GM19025 (cell line): ENCODE data around the gene PADI2.

Experiments
- ATAC-seq: cut with Tn5 transposase; IDR thresholded peaks from one replicate; pipeline ENCODE4 v1.9.1; 2021; ENCODE audit warnings: mild to moderate bottlenecking, low read depth, moderate library complexity; ENCODE audit not compliant: unreplicated experiment

The PADI2 gene

DNA sequence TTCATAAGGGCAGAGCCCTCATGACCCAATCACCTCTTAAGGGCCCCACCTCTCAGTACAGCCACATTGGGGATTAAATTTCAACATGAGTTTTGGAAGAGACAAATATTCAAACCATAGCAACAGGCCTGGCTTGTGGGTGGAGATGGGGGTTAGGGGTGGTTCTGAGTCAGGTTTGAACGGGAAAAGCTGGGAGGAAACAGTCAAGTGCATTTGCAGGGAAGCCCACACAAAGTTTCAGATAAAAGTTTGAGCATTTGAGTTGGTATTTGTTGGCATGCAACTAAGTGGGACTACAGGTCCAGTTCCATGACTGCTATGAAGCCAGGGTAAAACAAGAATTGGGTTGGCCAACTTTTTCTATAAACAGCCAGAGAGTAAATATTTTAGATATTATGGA lies 21.0 kb upstream of the PADI2 start:
- ATAC-seq, result no peak

DNA sequence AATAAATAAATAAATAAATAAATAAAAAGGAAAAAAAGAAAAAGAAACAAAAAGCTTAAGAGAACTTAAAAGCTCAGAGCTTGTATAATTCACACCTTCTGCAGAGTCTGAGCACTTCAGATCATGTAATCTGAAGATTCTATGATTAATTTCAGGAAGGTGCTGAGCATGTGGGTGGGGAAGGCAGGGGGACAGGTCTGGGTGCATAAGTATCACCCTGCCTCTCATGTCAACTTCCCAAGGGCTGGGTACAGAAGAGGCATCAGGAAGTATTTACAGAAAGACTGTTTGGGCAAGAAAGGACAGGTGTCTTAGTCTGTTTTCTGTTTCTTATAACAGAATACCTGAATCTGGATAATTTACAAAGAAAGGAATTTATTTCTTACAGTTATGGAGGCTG lies 20.4 kb upstream of the PADI2 start:
- no peak for ATAC-seq

DNA sequence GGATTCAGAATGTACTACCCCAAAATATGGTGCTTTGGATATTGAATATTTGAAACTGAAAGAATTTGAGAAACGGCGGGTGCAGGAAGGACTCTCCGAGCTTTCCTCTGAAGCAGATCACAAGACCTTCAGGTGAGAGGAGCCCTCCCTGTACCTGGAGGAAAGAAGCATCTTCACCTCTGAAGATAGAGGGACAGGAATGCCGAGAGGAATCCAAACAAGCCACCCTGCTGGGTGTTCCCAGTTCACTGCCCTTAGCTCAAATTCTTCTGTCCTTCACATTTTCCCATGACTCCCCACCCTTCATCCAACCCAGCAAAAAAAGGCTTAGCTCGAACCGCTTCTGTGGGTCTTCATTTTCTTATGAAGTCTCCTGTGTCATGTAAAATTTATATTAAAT lies 18.2 kb upstream of the PADI2 start:
- no peak for ATAC-seq

DNA sequence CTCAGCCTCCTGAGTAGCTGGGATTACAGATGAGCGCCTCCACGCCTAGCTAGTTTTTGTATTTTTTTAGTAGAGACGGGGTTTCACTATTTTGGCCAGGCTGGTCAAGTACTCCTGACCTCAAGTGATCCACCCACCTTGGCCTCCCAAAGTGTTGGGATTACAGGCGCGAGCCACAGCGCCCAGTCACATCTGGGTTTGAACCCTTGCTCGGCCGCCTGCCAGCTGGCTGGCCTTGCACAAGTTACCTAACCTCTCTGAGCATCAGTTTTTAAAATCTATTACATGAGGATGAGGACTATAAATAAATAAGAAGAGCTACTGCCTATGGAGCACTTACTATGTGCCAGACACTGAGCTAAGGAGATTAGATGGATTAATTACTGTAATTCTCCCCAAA lies 17.7 kb upstream of the PADI2 start:
- ATAC-seq, result no peak

DNA sequence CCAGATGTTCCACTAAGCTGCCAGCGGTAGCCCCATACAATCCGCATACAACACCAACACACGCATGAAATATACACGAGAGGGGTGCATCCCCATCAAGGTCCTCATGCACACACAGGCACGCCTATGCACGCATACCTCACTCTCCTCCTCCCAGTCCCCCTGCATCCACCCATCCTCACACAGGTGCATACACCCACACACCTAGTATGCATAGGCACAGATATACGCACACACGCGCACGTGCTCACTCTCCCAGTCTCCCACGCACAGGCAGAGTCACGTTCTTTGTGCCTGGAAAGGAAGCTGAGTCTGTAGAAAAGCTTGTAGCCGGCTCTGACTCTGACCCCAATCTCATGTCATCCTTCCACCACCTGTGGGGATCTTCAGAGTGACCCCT lies 16.9 kb upstream of the PADI2 start:
- ATAC-seq, result no peak

DNA sequence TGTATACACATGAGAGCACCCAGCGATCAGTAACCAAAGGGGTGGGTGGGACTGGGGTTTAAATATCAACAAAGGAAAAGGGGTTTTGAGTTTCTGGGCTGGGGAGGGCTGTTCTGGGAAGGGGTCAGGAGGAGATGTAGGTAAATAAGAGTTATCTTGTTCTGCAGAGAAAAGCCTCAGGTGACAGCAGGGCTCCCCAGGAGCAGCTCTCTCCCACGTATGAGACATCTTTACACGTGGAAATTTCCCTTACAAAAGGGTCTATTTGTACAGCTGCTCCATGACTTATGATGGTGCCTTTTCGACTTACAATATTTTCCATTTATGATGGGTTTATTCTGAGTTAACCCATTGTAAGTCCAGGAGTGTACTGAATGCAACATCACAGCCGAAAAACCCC lies 16.3 kb upstream of the PADI2 start:
- ATAC-seq, result no peak

DNA sequence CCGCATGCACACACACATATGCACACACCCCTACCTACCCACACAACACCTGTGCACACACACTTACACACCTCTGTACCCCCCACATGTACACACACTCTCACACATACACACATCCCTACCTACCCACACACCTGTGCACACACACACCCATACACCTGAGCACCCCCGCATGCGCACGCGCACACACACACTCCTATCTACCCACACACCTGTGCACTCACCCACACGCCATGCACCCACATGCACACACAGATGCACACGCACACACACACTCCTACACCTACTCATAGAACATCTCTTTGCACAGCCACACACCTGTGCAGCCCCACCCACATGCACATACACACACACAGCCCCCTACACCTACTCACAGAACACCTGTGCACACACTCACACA lies 15.5 kb upstream of the PADI2 start:
- ATAC-seq, result no peak

DNA sequence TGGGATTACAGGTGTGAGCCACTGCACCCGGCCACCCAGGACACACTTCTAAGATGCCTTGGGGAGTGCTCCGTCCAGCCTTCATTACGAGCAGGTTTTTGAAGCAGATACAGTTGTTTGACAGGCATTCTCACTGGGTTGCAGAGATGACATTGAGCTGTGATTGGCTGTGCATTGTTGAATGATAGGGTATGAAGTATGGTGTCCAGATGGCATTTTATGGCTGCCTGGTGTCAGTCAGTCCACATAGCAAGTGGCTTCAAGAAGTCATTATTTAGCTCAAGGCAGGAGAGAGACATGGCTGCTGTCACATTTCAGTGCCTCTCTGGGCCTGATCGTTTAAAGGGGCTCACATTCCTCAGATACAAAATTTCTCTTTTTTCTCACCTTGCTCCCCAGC lies 14.8 kb upstream of the PADI2 start:
- ATAC-seq, result no peak

DNA sequence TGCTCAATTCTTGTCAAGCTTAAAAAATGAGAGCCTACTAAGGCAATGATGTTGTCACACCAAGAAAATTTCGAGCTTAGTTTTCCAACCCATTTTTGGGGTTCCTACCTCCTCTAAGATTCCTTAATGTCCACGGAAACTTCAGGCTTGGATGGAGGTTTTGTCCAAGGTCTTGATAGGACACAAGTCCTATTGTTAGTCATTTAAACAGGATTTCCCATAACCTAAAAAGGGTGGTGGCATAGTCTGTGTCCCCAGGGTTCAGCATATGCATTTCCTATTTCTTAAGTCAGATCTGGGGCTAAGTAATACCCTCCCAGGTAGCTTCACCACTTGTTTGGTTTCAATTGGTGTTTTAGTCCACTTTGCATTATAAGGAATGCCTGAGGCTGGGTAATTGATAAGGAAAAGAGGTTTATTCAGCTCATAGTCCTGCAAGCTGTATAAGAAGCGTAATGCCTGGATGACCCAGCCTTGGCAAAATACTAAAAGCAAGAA lies 10.9 kb upstream of the PADI2 start:
- no peak for ATAC-seq

DNA sequence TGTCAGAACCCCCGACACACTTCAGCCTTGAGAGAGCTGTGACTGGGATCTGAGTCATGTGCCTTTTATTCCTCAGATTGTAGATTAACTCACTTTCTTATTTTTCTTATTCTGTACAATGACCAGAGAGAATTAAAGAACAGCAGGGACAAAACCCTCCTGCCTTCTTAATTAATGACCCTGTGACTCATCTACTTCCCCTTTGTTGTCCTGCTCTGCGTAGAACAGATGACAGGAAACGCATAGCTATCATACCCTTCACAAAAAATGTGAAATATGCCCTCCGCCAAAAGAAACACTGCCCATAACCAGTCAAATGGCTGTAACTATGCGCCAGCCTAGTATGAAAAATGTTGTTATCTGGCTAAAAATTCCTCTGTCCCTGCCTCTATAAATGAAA lies 9.1 kb upstream of the PADI2 start:
- no peak for ATAC-seq

DNA sequence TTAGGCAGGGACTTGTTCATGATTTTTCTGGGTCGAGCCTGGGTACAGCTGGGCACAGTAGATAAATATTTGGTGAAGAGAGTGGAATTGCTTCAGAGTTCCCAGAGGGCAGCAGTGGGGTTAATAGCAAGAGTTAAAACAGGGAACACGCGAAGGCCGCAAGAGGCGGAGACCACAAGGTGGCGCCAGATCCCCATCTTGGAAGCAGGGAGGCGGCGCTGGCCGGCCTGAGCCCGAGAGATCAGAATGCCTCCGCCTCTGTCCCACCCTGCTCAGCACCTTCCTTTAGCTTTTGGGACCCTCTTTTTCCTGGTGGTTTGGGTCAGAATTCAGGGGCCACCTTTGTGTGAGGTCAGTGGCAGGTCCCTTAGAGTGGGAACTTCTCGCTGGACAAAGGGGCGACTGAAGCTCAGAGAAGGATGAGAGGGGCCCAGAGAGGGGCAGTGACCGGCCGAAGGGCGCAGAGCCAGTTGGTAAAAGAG lies 6.5 kb upstream of the PADI2 start:
- ATAC-seq, result no peak

DNA sequence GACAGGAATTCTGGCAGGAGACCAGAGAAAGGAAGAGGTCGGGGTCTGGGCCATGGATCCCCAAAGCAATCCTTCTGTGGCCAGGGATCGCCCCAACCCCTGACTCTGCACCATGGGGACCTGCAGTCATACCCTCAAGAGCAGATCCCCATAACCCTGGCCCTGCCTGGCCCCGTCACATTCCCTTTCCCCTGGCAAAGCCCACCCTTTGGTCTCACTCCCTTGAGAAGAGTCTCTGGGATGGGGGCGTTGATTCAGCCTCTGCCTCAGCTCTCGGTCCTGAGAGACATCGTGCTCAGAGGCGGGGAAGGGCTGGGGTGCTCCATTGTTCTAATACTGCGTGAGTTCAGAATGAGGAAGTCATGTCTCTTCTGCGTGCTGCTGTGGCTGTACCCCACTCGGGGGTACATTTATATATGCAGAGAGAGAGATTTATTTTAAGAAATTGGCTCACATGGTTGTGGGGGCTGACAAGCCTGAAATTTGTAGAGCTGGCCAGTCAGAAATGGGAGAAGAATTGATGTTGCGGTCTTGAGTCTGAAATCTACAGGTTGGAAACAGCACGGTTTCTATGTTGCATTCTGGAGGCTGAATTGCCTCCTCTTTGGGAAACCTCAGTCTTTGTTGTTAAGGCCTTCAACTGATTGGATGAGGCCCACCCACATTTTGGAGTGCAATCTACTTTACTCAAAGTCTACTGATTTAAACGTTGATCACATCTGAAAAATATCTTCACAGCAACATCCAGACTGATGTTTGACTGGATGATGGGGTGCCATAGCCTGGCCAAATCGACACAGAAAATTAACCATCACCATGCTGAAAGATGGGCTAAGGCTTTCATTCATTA lies 4.2 kb upstream of the PADI2 start:
- no peak for ATAC-seq

DNA sequence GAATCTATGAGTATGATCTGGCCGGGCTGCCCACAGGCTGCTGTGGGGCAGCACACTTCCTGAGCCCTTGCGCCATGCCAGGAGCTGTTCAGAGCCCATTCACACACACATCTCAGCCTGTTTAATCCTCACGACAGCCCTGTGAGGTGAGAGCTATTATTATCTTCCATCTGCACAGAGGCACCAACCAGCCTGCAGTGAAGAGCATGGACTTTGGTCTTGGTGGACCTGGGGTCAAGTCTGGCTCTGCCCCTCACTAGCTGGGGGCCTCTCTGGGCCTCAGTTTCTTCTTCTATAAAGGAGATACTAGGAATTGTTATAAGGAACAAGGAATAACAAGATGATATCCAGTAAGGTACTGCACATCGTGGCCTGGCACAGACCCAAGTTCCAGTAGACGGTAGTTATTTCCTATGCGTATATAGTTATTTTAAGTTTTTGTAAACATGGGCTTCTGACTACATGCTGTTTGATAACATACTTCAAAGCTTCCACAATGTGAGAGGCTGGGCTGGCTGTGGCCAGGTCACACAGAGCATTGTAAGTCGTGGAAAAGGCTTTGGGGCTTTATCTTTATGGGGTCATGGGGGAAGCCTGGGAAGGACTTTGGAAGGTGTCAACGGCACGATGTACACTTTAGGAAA lies 3.4 kb upstream of the PADI2 start:
- no peak for ATAC-seq

DNA sequence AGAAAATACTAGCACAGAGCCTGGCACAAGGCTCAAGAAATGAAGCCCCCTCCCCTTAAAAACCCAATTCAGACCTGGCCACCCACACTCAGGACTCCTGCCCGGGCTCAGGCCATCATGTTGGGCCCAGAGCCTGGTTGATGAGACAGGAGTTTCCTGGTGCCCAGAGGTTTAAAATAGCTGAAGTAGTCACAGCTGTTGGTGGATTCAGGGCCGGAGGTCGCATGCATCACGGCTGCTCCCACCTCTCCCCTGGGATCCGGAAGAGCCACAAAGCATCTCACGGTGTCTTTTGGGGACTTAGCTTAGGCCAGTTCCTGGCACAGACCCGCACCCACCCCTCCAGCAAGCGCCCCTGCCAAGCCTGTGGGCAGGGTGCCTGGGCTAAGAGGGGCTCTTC lies 2.6 kb upstream of the PADI2 start:
- no peak for ATAC-seq

DNA sequence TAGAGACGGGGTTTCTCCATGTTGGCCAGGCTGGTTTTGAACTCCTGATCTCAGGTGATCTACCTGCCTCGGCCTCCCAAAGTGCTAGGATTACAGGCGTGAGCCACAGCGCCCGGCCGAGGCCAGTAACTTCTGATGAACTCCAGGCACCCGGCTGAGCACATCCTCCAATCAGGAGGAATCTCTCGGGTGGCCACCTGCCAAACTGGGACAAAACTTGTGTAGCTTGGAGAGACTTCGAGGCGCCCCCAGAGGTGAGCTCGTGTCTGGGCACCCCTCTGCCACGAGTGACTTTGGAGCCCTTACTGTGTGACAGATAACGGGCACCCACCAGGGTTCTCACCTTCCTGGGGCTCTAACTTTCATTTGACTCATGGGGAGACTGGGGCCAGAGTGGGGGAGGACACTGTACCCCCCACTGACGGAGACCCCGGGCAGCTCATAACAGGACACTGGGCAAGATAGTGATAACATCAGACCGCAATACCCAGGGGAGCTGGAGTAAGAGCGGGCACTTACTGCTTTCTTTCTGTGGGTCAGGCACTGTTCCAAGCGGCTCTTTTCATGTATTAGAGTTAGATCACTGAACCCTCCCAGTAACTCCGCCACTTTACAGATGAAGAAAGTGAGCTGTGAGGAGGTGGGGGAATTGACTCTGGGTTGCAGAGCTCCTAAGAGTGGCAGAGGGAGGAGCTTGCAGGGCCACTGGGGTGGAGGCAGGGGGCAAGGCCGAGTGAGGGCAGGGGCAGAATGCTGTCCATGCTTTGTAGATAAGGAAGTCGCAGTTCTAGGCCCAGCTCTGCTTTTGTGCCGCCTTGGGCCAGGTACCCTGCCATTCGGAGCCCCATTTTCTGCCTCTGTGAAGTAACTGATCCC lies 1.9 kb upstream of the PADI2 start:
- no peak for ATAC-seq

DNA sequence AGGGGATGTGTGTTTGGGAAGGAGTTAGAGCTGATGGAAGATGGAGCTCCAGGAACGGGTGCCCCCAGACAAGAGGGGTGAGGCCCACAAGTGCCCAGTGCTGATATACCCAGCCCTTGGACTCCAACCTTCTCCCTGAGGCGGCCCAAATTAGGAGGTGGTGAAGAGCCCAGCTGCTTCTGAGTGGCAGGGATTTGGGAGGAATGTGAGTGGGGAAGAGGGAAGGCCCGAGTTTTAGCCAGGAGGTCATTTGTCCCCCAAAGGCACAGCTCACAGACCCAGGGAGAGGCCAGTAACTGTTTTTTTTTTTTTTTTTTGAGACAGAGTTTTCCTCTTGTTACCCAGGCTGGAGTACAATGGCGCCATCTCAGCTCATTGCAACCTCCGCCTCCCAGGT lies 1.2 kb upstream of the PADI2 start:
- no peak for ATAC-seq

DNA sequence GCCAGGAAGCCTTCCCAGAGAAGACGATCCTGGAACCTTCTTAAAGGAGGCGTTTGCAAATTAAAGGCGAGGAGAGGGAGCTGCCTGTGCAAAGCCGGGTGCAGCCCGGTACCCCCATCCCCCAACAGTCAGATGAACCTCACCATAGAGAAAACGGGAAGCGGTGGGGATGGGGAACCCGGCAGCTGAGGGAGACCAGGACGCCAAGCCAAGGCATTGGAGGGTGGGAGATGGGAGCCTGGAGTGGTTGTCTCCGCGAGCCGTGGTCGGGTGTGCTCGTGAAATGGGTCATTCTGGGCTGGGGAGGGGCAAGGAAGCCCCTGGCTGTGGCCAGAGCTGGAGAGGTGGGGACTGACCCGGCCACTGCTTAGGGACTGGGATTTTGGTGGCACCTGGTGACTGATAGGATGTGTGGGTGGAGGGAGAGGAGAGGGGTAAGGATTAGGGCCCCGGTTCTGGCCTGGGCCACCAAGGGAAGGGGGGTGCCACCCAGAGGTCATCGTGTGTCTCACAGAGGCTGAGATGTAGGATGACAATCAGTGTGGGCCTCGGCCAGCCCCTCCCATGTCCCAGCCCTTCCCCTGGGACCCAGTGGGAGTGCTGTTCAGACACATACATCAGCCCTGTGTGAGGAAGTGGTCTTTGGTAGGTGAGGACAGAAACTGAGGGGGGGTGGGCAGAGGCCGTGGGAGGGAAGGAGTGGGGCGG lies 676 bp upstream of the PADI2 start:
- ATAC-seq, result no peak

DNA sequence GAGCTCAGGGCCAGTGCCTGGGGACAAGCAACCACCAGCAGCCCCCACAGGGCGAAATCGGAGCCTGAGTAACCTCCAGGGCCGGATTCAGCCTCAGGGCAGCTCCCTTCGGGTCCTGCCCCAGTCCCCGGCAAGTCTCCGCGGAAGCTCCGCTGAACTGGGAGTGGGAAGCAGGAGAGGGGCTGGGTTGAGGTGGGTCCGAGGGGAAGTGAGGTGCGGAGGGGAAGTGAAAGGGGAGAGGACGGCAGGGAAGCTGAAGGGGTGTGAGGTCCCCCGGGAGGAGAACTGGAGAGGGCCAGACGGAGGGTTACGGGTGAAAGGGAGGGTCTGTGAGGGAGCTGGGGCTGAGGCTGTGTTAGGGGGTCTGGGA lies 560 bp downstream of the PADI2 start:
- ATAC-seq, result no peak

DNA sequence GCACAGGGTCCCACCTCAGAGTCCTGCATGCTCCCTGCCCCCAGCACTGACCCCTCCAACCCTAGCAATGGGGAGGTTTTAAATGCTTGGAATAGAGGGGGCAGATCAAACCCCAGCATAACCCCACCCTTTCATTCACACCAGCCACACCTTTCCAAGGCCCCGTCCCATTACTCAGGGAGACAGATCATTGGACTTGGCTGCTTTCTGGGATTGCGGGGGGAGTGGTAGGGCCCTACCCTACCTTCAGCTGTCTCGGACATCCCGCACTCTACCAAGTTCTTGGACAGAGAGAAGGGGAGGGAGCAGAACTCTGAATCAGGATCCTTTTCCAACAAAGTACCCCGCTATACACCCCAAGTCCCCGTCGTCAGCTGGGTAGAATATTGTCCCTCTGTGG lies 983 bp downstream of the PADI2 start:
- no peak for ATAC-seq

DNA sequence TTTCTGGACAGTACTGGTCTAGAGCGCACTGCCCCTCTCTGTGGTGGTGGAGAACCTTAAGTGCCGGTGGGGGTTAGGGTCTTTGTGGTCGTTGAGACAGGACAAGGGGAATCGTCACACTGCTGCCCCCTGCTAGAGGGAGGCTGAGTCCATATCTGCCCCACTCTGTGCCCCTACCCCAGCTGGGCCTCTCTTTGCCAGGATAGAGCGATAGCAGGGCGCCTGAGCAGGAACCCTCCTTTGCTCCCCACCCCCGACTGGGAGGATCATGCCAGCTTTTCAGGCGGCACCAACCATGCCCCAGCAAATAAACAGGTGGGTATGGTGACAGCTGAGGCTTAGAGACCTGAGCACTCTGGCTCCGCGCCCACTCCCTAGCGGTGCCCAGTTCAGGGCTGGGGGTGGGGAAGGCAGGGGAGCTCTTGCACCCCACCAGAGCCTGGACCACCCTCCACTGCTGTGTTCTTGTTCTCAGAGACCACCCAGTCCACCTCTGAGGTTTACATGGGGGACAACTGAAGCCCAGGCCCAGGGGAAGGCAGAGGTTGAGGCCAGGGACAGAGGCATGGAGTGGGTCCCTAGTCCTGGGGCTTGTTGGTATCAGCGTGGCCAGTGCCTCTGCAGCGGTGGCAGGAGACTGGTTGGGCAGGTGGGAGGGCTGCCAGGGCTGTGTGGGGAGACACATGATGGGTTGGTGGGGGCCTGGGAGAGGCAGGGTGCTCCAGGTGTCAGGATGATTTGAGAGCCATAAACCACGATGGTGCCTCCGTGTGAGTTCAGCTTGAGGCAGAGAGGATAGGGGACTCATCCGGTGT lies 1.6 kb downstream of the PADI2 start:
- ATAC-seq, result no peak
